ENCODE measurements around the gene CXCR3. TPM values are rescaled to one million over a fixed set of nuclear protein-coding genes. Genes with fewer than 3 reads are reported as not detected.
A peak's percentile ranks its signal among the peaks of the same experiment; 100 is the strongest.

The CXCR3 gene
- total RNA-seq, 1 donor from 2014 or later, result 1.6 TPM

GRCh38 chrX:71618787-71619186, 476 bp upstream of the CXCR3 start:
- no peak for TF ChIP-seq CTCF (IDR thresholded peaks at IDR 0.05)
- H3K4me3 ChIP-seq, result no peak overlapping the region
- DNase-seq, result no peak
- peaks cover 15% of the 10 kb centered on the region for H3K4me1 ChIP-seq
- no peak for ATAC-seq
- H3K27ac ChIP-seq, result no peak overlapping the region
- no peaks in the 10 kb centered on the region for H3K9me3 ChIP-seq
- intact Hi-C loops (cut with DNase I), result no loop called here
- H3K36me3 ChIP-seq, result no peaks in the 10 kb centered on the region
- H3K27me3 ChIP-seq, result no peaks in the 10 kb centered on the region

- H3K9me3 ChIP-seq, result no peaks in the 10 kb centered on the region
- ATAC-seq, result no peak
- H3K27ac ChIP-seq, result no peak overlapping the region
- no peak for TF ChIP-seq CTCF (IDR thresholded peaks at IDR 0.05)
- H3K4me3 ChIP-seq, result peak overlapping the region; percentile 10
- peaks cover 10% of the 10 kb centered on the region for H3K4me1 ChIP-seq
- intact Hi-C loops (cut with DNase I), result no loop called here
- no peaks in the 10 kb centered on the region for H3K36me3 ChIP-seq
- no peaks in the 10 kb centered on the region for H3K27me3 ChIP-seq
- no peak for DNase-seq
These were observed 569 bp downstream of the CXCR3 start for GRCh38 chrX:71617742-71618141.

- ATAC-seq, result no peak
- intact Hi-C loops (cut with DNase I), result no loop called here
- H3K9me3 ChIP-seq, result no peaks in the 10 kb centered on the region
- no peak for DNase-seq
- peak overlapping the region; percentile 10 for H3K4me3 ChIP-seq
- no peaks in the 10 kb centered on the region for H3K27me3 ChIP-seq
- no peaks in the 10 kb centered on the region for H3K36me3 ChIP-seq
- no peak overlapping the region for H3K27ac ChIP-seq
- H3K4me1 ChIP-seq, result peaks cover 2% of the 10 kb centered on the region
- no peak for TF ChIP-seq CTCF (IDR thresholded peaks at IDR 0.05)
These were observed 1.4 kb downstream of the CXCR3 start for GRCh38 chrX:71616672-71617529.

- DNase-seq, result no peak
- Histone ChIP-seq H3K36me3 (peaks cover 8% of the 10 kb centered on the region), H3K27ac (no peak overlapping the region), H3K4me1 (no peaks in the 10 kb centered on the region), H3K9me3 (no peaks in the 10 kb centered on the region), H3K27me3 (no peaks in the 10 kb centered on the region), H3K4me3 (no peak overlapping the region)
- ATAC-seq, result no peak
- intact Hi-C loops (cut with DNase I), result no loop called here
- no peak for TF ChIP-seq CTCF (IDR thresholded peaks at IDR 0.05)
These were observed 2.4 kb downstream of the CXCR3 start for GRCh38 chrX:71615954-71616353.

- no peak for TF ChIP-seq CTCF (IDR thresholded peaks at IDR 0.05)
- Histone ChIP-seq H3K9me3 (no peaks in the 10 kb centered on the region), H3K36me3 (peaks cover 14% of the 10 kb centered on the region), H3K4me1 (no peaks in the 10 kb centered on the region), H3K4me3 (no peak overlapping the region), H3K27me3 (no peaks in the 10 kb centered on the region), H3K27ac (no peak overlapping the region)
- DNase-seq (no peak), ATAC-seq (no peak)
- intact Hi-C loops (cut with DNase I), result no loop called here
These were observed 3.3 kb downstream of the CXCR3 start for GRCh38 chrX:71615056-71615455.
